IMR-90 (cell line): Measurements from ENCODE around the gene CTDSP1. TPM values are rescaled to one million over a fixed set of nuclear protein-coding genes. Genes with fewer than 3 reads are reported as not detected.

Experiments
- ATAC-seq: fragments of 200-7000 bp; cut with Tn5 transposase; 2 replicates; pipeline ENCODE4 v1.9.1; 2020; ENCODE audit warnings: low read depth, mild to moderate bottlenecking, moderate library complexity
- BruUV-seq: library from RNA; stranded (reverse); fragments of 400-500 nt; replicated peaks from 2 replicates; lab custom pipeline; 2021; lab: Mats Ljungman, UMichigan
- CTCF ChIA-PET: fragments of 300-600 bp; formaldehyde crosslinking; extraction: SDS; loops from one replicate; lab custom pipeline; 2021; ENCODE audit warnings: antibody characterized with exemption; lab: Yijun Ruan, JAX
- POLR2A ChIA-PET: fragments of 300-600 bp; sonication (Branson Sonifier 250); formaldehyde crosslinking; loops from one replicate; lab custom pipeline; 2022; ENCODE audit warnings: antibody characterized with exemption; ENCODE audit not compliant: unreplicated experiment; lab: Charles Lee
- DNase-seq: peaks from one replicate; pipeline ENCODE4 v3.0.0; 2013
- H2AFZ ChIP-seq: replicated peaks from 2 replicates; pipeline ENCODE3; 2013; ENCODE audit warnings: low read length, mild to moderate bottlenecking; ENCODE audit not compliant: poor library complexity
- H2AK5ac ChIP-seq: 2 replicates; pipeline ENCODE4 v1.6.1; 2013; ENCODE audit warnings: low read depth, low read length, inconsistent platforms
- H2AK9ac ChIP-seq: replicated peaks from 2 replicates; pipeline ENCODE3; 2013; ENCODE audit warnings: mild to moderate bottlenecking, low read depth, low read length, moderate library complexity; ENCODE audit not compliant: poor library complexity
- H2BK120ac ChIP-seq: 2 replicates; pipeline ENCODE4 v1.6.1; 2013; ENCODE audit warnings: low read depth, low read length, inconsistent platforms
- H2BK15ac ChIP-seq: 3 replicates; pipeline ENCODE4 v1.6.1; 2013; ENCODE audit warnings: low read depth, low read length, inconsistent platforms
- H2BK20ac ChIP-seq: 2 replicates; pipeline ENCODE4 v1.6.1; 2013; ENCODE audit warnings: low read depth, mild to moderate bottlenecking, inconsistent platforms, low read length, moderate library complexity
- H2BK5ac ChIP-seq: 2 replicates; pipeline ENCODE4 v1.6.1; 2013; ENCODE audit warnings: mild to moderate bottlenecking, low read depth, low read length, inconsistent platforms; ENCODE audit not compliant: poor library complexity, severe bottlenecking
- H3K14ac ChIP-seq: replicated peaks from 2 replicates; pipeline ENCODE4 v1.6.1; 2013; ENCODE audit warnings: low read depth, low read length, inconsistent platforms
- H3K18ac ChIP-seq: 2 replicates; pipeline ENCODE4 v1.6.1; 2013; ENCODE audit warnings: low read depth, low read length, control low read depth
- H3K23ac ChIP-seq: 2 replicates; pipeline ENCODE4 v1.6.1; 2013; ENCODE audit warnings: low read depth, low read length, inconsistent platforms
- H3K27ac ChIP-seq: 2 replicates; pipeline ENCODE4 v1.5.1; 2013; ENCODE audit warnings: mild to moderate bottlenecking, control low read depth, low read length; ENCODE audit not compliant: insufficient read depth
- H3K27me3 ChIP-seq: 2 replicates; pipeline ENCODE4 v1.6.1; 2013; ENCODE audit warnings: low read length; ENCODE audit not compliant: control insufficient read depth, insufficient read depth
- H3K36me3 ChIP-seq: 2 replicates; pipeline ENCODE4 v1.6.1; 2013; ENCODE audit warnings: low read length, mixed read lengths; ENCODE audit not compliant: control insufficient read depth, insufficient read depth
- H3K4ac ChIP-seq: 2 replicates; pipeline ENCODE4 v1.6.1; 2013; ENCODE audit warnings: low read depth, low read length, inconsistent platforms
- H3K4me1 ChIP-seq: 2 replicates; pipeline ENCODE4 v1.6.1; 2013; ENCODE audit warnings: low read length, mixed read lengths; ENCODE audit not compliant: control insufficient read depth, insufficient read depth
- H3K4me2 ChIP-seq: 2 replicates; pipeline ENCODE4 v1.6.1; 2013; ENCODE audit warnings: low read depth, mild to moderate bottlenecking, control low read depth, low read length, moderate library complexity
- H3K4me3 ChIP-seq: 2 replicates; pipeline ENCODE4 v1.5.1; 2013; ENCODE audit warnings: low read depth, mild to moderate bottlenecking, control low read depth, low read length, moderate library complexity; ENCODE audit not compliant: insufficient read depth
- H3K56ac ChIP-seq: 2 replicates; pipeline ENCODE4 v1.6.1; 2013; ENCODE audit warnings: low read length, inconsistent platforms; ENCODE audit not compliant: insufficient read depth; ENCODE audit errors: extremely low read depth
- H3K79me1 ChIP-seq, 2 experiments: 2 replicates each; pipeline ENCODE4 v1.6.1; 2013; ENCODE audit warnings: low read length in 2 of 2, inconsistent platforms in 1 of 2, low read depth in 1 of 2
- H3K9ac ChIP-seq: 2 replicates; pipeline ENCODE4 v1.6.1; 2013; ENCODE audit warnings: low read depth, low read length, control low read depth
- H3K9me1 ChIP-seq: 2 replicates; pipeline ENCODE4 v1.6.1; 2013; ENCODE audit warnings: low read length, inconsistent platforms; ENCODE audit not compliant: insufficient read depth
- H3K9me3 ChIP-seq: 2 replicates; pipeline ENCODE4 v1.6.1; 2013; ENCODE audit warnings: low read length; ENCODE audit not compliant: control insufficient read depth, insufficient read depth
- H4K20me1 ChIP-seq: 2 replicates; pipeline ENCODE4 v1.6.1; 2013; ENCODE audit warnings: low read length, inconsistent platforms; ENCODE audit not compliant: insufficient read depth
- H4K5ac ChIP-seq: 2 replicates; pipeline ENCODE4 v1.6.1; 2013; ENCODE audit warnings: mild to moderate bottlenecking, low read depth, low read length, control low read depth
- H4K8ac ChIP-seq, 2 experiments: 2 replicates each; pipeline ENCODE4 v1.6.1; 2013; ENCODE audit warnings: low read depth in 2 of 2, low read length in 2 of 2, control low read depth in 1 of 2, inconsistent platforms in 1 of 2
- H4K91ac ChIP-seq: 2 replicates; pipeline ENCODE4 v1.6.1; 2013; ENCODE audit warnings: low read depth, low read length, inconsistent platforms; ENCODE audit not compliant: insufficient read depth
- BHLHE40 ChIP-seq: fragments of 150-350 bp; IDR thresholded peaks from 2 replicates; pipeline ENCODE4 v1.6.1; 2016; ENCODE audit warnings: mild to moderate bottlenecking, low read depth, low read length
- CEBPB ChIP-seq: IDR thresholded peaks from 2 replicates; pipeline ENCODE4 v1.6.1; 2012; ENCODE audit warnings: low read depth, low read length, improper control_type of control experiment
- CHD1 ChIP-seq: IDR thresholded peaks from 2 replicates; pipeline ENCODE4 v1.6.1; 2012; ENCODE audit warnings: low read depth, low read length, improper control_type of control experiment
- FOS ChIP-seq: fragments of 150-350 bp; IDR thresholded peaks from 2 replicates; pipeline ENCODE4 v1.6.1; 2016; ENCODE audit warnings: low read depth, low read length
- MAFK ChIP-seq: IDR thresholded peaks from 2 replicates; pipeline ENCODE4 v1.6.1; 2012; ENCODE audit warnings: low read depth, low read length, improper control_type of control experiment
- MAZ ChIP-seq: IDR thresholded peaks from 2 replicates; pipeline ENCODE4 v1.6.1; 2012; ENCODE audit warnings: low read depth, mild to moderate bottlenecking, low read length, improper control_type of control experiment, moderate library complexity, borderline replicate concordance
- MXI1 ChIP-seq: IDR thresholded peaks from 2 replicates; pipeline ENCODE4 v1.6.1; 2012; ENCODE audit warnings: low read depth, mild to moderate bottlenecking, low read length, moderate library complexity, borderline replicate concordance
- NFE2L2 ChIP-seq: fragments of 150-350 bp; IDR thresholded peaks from 2 replicates; pipeline ENCODE4 v1.6.1; 2016; ENCODE audit warnings: low read depth, mild to moderate bottlenecking, low read length
- POLR2A ChIP-seq: IDR thresholded peaks from 2 replicates; pipeline ENCODE4 v1.6.1; 2012; ENCODE audit warnings: mild to moderate bottlenecking, low read depth, low read length
- RAD21 ChIP-seq: IDR thresholded peaks from 2 replicates; pipeline ENCODE4 v1.6.1; 2012; ENCODE audit warnings: low read length, improper control_type of control experiment
- RCOR1 ChIP-seq: IDR thresholded peaks from 2 replicates; pipeline ENCODE4 v1.6.1; 2012; ENCODE audit warnings: mild to moderate bottlenecking, low read length, improper control_type of control experiment; ENCODE audit not compliant: insufficient replicate concordance
- RFX5 ChIP-seq: IDR thresholded peaks from 2 replicates; pipeline ENCODE4 v1.8.0; 2012; ENCODE audit warnings: low read depth, mild to moderate bottlenecking, low read length, moderate library complexity
- SMC3 ChIP-seq: fragments of 150-350 bp; IDR thresholded peaks from 2 replicates; pipeline ENCODE4 v1.6.1; 2016; ENCODE audit warnings: low read depth, mild to moderate bottlenecking, antibody characterized with exemption, low read length, moderate library complexity
- WGBS, 2 experiments: methylation state at CpG; one replicate each; pipeline versions ENCODE4 v1.1.5 to v1.1.7; 2013; ENCODE audit warnings: missing lambda C conversion rate in 2 of 2; ENCODE audit not compliant: insufficient read length in 1 of 2; ENCODE audit errors: extremely low coverage in 2 of 2; 5-methylcytosine and 5-hydroxymethylcytosine counted together
- dilution Hi-C: fragments of 300-500 bp; cut with HindIII; formaldehyde crosslinking; loops from one replicate; pipeline ENCODE4 v1.14.3; 2018; ENCODE audit warnings: low sequenced_read_pairs; ENCODE audit not compliant: unreplicated experiment
- in situ Hi-C: fragments of 300-500 bp; cut with MboI; formaldehyde crosslinking; loops from 3 replicates; pipeline ENCODE4 v1.14.3; 2019; ENCODE audit warnings: low sequenced_read_pairs, inconsistent platforms, mixed read lengths
- intact Hi-C: fragments of 100-400 bp; cut with micrococcal nuclease; formaldehyde crosslinking; loops from 2 replicates; pipeline ENCODE4 v1.10.0; 2022
- polyA plus RNA-seq, 3 experiments: library from polyadenylated mRNA; depleted of rRNA; stranded (reverse); fragments of >200 nt; gene quantifications; 2 replicates each; pipeline ENCODE4 v1.2.3, GENCODE V29; 2012; ENCODE audit warnings: low replicate concordance in 1 of 3
- total RNA-seq: library from RNA; depleted of rRNA; stranded (reverse); fragments of >200 nt; gene quantifications from 2 replicates; pipeline ENCODE4 v1.2.3, GENCODE V29; 2012
- TF ChIP-seq, protein P1 (sequence below): conservative IDR thresholded peaks from 2 replicates; pipeline ENCODE4 v1.5.1; 2012; ENCODE audit warnings: mild to moderate bottlenecking, low read depth, low read length, improper control_type of control experiment
- TF ChIP-seq, protein P2 (sequence below): fragments of 150-350 bp; IDR thresholded peaks from 2 replicates; pipeline ENCODE4 v1.6.1; 2017; ENCODE audit warnings: mild to moderate bottlenecking, antibody characterized with exemption, low read length, low read depth
- TF ChIP-seq, protein P3 (sequence below): fragments of 150-350 bp; IDR thresholded peaks from 2 replicates; pipeline ENCODE4 v1.6.1; 2016; ENCODE audit warnings: low read depth, mild to moderate bottlenecking, low read length, moderate library complexity, borderline replicate concordance

Gene CTDSP1
- total and polyA plus RNA-seq, 2 of the 4 experiments (the other 2 are of a cell fraction): 19.7 to 64.3 TPM

DNA sequence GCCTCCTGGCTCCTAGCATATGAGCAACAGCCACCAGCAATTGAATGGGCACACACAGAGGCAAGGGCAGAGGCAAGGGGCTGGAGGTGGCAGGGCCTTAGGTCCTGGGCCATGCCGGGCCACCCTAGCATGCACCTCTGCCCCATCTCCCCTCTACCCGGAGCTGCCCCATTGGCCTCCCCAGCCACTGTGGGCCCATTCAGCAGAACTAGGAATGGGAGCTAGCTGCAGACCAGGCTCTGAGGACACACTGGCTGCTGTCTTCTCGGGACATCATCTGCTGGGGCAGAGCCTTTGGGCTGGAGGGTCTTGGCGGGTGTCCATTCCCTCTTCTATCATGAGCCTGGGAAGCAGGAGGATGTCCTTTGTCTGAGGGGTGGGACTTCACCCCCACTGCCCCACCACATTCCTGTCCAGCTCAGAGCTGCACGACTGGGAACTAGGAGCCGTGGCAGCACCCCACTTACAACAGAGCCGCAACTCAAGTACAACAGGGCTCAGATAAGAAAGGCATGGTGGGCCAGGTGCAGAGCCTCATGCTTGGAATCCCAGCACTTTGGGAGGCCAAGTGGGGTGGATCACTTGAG lies 20.1 kb downstream of the CTDSP1 start:
- Histone ChIP-seq H2BK20ac (no peak overlapping the region), H2BK5ac (no peak overlapping the region), H3K4me1 (no peaks in the 10 kb centered on the region), H4K91ac (no peak overlapping the region), H3K4me3 (no peak overlapping the region), H3K9me3 (no peaks in the 10 kb centered on the region), H3K79me1 (no peaks in the 10 kb centered on the region), H2AK5ac (no peak overlapping the region), H3K4ac (no peak overlapping the region), H2AK9ac (no peak overlapping the region), H3K9ac (no peak overlapping the region), H2BK120ac (no peak overlapping the region), H3K18ac (no peak overlapping the region), H2BK15ac (no peak overlapping the region), H2AFZ (no peak overlapping the region), H3K27ac (no peak overlapping the region), H3K56ac (no peak overlapping the region), H3K27me3 (peaks cover 12% of the 10 kb centered on the region), H4K8ac (no peak overlapping the region), H4K5ac (no peak overlapping the region), H3K4me2 (no peak overlapping the region), H4K20me1 (no peaks in the 10 kb centered on the region), H3K9me1 (no peaks in the 10 kb centered on the region; the same call in 1 of the 2 replicates), H3K14ac (no peak overlapping the region), H3K36me3 (no peaks in the 10 kb centered on the region), H3K23ac (no peak overlapping the region)
- POLR2A ChIA-PET: no interaction called here
- TF ChIP-seq FOS (no peak), SMC3 (no peak), MXI1 (no peak), NFE2L2 (no peak), BHLHE40 (no peak), RFX5 (no peak), MAFK (no peak), POLR2A (no peak), CHD1 (no peak), MAZ (no peak), CEBPB (no peak), RAD21 (no peak), RCOR1 (no peak)
- TF ChIP-seq, protein P1, sequence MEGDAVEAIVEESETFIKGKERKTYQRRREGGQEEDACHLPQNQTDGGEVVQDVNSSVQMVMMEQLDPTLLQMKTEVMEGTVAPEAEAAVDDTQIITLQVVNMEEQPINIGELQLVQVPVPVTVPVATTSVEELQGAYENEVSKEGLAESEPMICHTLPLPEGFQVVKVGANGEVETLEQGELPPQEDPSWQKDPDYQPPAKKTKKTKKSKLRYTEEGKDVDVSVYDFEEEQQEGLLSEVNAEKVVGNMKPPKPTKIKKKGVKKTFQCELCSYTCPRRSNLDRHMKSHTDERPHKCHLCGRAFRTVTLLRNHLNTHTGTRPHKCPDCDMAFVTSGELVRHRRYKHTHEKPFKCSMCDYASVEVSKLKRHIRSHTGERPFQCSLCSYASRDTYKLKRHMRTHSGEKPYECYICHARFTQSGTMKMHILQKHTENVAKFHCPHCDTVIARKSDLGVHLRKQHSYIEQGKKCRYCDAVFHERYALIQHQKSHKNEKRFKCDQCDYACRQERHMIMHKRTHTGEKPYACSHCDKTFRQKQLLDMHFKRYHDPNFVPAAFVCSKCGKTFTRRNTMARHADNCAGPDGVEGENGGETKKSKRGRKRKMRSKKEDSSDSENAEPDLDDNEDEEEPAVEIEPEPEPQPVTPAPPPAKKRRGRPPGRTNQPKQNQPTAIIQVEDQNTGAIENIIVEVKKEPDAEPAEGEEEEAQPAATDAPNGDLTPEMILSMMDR: no peak
- TF ChIP-seq, protein P2, sequence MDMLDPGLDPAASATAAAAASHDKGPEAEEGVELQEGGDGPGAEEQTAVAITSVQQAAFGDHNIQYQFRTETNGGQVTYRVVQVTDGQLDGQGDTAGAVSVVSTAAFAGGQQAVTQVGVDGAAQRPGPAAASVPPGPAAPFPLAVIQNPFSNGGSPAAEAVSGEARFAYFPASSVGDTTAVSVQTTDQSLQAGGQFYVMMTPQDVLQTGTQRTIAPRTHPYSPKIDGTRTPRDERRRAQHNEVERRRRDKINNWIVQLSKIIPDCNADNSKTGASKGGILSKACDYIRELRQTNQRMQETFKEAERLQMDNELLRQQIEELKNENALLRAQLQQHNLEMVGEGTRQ: no peak
- TF ChIP-seq, protein P3, sequence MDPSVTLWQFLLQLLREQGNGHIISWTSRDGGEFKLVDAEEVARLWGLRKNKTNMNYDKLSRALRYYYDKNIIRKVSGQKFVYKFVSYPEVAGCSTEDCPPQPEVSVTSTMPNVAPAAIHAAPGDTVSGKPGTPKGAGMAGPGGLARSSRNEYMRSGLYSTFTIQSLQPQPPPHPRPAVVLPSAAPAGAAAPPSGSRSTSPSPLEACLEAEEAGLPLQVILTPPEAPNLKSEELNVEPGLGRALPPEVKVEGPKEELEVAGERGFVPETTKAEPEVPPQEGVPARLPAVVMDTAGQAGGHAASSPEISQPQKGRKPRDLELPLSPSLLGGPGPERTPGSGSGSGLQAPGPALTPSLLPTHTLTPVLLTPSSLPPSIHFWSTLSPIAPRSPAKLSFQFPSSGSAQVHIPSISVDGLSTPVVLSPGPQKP: no peak
- CTCF ChIA-PET: no interaction called here
- WGBS, 2 experiments: no CpG with 5 or more reads among the region's 7 CpGs
- in situ Hi-C loops: no loop called here
- ATAC-seq: no peak
- no peak for DNase-seq
- dilution Hi-C loops: no loop called here
- intact Hi-C loops: no loop called here
- BruUV-seq: no TSS peak
